NT2/D1 (cell line): ENCODE data around the gene CACNA2D1.

Experiments used
- SUZ12 ChIP-seq: IDR thresholded peaks from 2 replicates; pipeline ENCODE4 v1.6.1; 2011; ENCODE audit not compliant: insufficient read length, insufficient read depth; ENCODE audit errors: extremely low read depth
- YY1 ChIP-seq: IDR thresholded peaks from 2 replicates; pipeline ENCODE4 v1.6.1; 2011; ENCODE audit not compliant: insufficient read length, insufficient read depth
- ZNF274 ChIP-seq: IDR thresholded peaks from 2 replicates; pipeline ENCODE4 v1.6.1; 2011; ENCODE audit warnings: mild to moderate bottlenecking, low read depth, low read length

DNA sequence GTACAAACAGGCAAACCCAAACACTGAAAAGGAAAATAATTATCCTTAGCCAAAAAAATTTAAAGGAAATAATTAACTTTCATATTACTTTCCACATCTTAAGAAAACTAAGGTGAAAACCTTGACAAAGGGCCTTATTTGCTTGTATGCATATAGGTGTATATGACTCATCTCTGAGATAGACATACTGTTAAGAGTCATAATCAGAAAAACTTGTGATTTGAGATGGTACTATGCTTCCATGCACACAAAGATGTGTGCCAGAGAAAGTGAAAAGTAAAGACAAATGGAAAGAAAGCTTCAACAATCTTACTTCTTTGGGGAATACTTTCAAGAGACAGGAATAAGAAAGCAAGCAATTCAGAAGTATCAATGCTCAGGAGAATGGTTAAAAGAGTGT, 3.3 kb upstream of the CACNA2D1 start:
- TF ChIP-seq SUZ12 (no peak), YY1 (no peak), ZNF274 (no peak)
